Muscle of arm (tissue), 14 donors: Measurements from ENCODE around the gene ART4. TPM values are rescaled to one million over a fixed set of nuclear protein-coding genes. Genes with fewer than 3 reads are reported as not detected.

ENCODE experiments used
- DNase-seq: peaks from one replicate; pipeline ENCODE4 v3.0.0-alpha.2; 2013
- long read RNA-seq, 11 donors: transcript quantifications; one replicate each; lab custom pipeline, GENCODE V29; 2026
- polyA plus RNA-seq, 12 donors: library from polyadenylated mRNA; unstranded; fragments of 120-200 nt; gene quantifications; one replicate each; pipeline ENCODE4 v1.2.1, GENCODE V29; 2013; ENCODE audit not compliant: insufficient read length in 12 of 12

Gene ART4, protein sequence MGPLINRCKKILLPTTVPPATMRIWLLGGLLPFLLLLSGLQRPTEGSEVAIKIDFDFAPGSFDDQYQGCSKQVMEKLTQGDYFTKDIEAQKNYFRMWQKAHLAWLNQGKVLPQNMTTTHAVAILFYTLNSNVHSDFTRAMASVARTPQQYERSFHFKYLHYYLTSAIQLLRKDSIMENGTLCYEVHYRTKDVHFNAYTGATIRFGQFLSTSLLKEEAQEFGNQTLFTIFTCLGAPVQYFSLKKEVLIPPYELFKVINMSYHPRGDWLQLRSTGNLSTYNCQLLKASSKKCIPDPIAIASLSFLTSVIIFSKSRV
- under 1 TPM in 8 of 12 donors, not detected in 4; 0.05 to 0.43 (median 0.30) TPM for polyA plus RNA-seq
- long read RNA-seq, donor 1, full-length matches to known transcripts = 1 of 1 reads
- long read RNA-seq, donor 1, partial matches to known transcripts = 0 of 1 reads
- long read RNA-seq, donor 1, other reads (novel, unspliced or antisense) = 0 of 1 reads
- long read RNA-seq, donor 2, full-length matches to known transcripts = 1 of 1 reads
- long read RNA-seq, donor 2, partial matches to known transcripts = 0 of 1 reads
- long read RNA-seq, donor 2, other reads (novel, unspliced or antisense) = 0 of 1 reads
- long read RNA-seq, donor 3 = 0 reads
- long read RNA-seq, donor 4 = 0 reads
- long read RNA-seq, donor 5 = 0 reads
- long read RNA-seq, donor 6 = 0 reads
- long read RNA-seq, donor 7 = 0 reads
- long read RNA-seq, donor 8 = 0 reads
- long read RNA-seq, donor 9 = 0 reads
- long read RNA-seq, donor 10 = 0 reads
- long read RNA-seq, donor 11 = 0 reads

DNA sequence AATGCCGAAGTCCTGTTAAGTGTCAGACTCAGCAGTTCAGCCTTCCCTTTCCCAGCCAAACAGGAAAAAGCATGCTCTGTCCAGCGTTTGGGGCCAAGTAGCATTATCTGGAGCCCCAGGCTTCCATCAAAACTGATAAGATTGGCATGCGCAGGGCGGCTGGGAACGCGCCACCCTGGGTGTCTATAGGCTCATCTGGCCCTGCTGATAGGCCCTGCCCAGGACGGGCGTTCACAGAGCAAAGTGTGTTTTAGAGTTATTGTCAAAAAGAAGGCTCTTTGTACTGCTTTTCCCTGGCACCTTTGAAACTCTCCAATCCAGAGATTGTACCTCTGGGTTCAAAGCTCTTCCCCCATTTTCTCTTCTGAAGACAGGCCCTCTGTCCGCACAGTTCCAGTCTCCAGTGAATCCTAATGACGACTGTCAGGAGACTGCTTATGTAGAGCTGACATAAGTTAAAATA lies at the start of gene ART4:
Gene ART4 (minus strand): TSS at position 102 of the 463 bp plus-strand sequence. CDS start 413 bp downstream, outside the sequence.
- no peak for DNase-seq

DNA sequence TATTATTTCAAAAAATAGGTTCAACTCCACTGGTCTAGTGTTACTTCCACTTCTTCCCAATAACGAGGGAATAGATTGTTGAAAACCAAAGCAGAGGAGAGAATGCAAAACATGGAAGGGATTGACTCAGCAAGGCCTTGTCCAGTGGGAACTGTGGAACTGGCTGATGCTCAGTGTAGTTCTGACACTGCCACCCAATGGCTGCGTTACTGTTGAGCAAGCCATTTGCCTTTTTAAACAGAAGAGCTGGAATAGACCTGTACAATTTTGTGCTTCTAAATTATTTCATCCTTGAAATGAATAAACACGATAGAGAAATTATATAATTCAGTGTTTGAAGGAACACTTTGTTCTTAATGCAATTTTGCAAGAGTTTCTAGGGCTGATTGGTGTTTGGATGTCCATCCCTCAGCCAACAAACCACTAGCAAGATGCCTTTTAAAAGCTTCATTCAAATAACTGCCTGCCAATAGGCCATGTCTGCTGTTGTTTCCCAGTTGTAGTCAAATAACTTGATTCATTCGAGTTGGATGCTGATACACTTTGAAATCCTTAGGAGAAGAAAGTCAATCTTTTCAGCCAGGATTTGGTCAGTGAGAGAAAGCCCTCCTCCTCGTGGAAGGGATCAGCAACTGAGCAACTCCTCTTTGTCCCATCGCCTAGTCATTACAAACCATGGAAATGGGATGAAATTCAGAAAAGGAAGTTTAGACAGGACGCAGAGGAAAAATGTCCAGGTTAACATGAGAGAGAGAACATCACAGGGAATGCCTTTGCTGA lies 49.6 kb upstream of the ART4 start:
- peak; percentile 79 for DNase-seq

DNA sequence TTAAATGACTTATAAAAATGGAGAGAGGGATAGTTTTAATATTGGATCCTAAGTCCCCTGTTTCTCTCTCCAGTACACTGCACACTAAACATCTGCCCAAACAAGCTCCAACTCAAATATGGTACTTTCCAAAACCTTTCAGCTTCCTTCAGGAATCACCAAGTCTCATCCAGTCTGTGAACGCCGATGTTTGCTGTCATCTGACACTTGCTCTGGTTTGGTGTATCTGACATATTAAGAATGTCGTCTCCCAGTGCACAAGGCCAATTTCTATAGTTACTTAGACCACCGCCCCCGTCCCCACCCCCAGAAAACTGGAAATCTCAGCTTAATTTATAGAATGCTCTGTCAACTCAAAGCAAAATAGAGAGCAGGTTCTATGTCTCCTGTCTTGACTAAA lies 47.4 kb upstream of the ART4 start:
- DNase-seq = no peak

DNA sequence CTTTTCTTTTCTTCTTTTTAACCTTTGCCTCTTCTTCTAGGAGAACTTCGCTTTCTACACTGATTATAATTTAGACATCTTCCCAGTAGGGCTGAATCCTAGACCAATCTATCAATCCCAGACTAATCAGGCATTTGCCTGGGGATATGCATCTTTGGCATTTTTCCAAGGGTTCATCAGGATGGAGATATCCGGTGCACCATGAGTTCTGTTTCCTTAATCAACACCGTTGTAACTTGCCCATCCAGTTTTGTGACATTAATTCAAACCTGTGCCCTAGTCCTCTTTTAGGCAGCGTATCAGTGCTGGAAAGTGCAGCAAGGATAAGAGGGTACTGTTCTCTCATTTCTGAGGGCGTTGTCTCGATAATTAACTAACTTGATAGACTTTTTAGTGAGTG lies 42.9 kb upstream of the ART4 start:
- DNase-seq = no peak

DNA sequence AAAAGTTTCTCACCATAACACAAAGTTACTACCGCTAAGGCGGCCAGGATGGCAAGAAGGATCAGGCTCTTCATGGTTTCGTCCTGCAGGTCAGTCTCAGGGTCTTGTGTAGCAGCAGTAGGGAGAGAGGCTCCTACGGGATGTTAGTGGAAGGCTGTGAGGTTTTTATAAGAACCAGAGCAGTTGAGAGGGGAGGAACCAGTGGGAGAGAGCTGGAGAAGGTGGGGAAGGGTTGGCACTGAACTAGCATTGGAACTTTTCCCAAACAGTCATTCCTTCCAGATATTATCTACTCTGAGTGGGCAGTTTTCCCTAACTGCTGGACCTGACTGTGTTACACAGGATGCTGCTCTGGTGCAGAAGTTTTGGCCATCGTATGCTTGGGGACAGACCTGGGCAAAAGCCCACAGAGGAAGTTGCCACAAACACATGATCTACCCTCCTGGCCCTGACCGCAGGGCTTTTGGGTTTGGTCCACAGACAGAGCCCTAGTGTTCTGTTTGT lies 42.4 kb upstream of the ART4 start, which contains the start of gene MGP:
Gene MGP (minus strand): TSS at position 137 of the 504 bp plus-strand sequence. CDS start 63 bp downstream, at position 74.
- peak; percentile 92 for DNase-seq

DNA sequence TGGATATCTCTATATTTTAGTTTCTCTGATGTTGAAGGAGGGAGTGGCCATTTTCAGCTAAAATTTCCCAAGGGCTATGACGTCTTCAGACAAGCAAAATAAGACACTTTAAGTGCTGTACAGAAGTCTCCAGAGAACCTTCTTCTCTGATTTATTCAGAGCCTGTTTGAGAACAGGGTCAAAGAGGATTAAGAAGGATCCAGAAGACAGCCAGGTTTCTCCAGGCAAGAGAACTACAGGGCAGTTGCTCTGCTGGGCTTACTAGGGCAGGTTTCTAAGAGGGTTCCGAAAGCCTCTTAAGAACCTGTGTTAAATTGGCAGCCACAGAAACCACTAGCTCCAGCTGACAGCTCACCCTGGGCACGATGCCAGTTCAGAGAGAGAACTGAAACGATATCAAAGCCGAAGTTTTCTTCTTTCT lies 41.1 kb upstream of the ART4 start:
- peak; percentile 89 for DNase-seq

DNA sequence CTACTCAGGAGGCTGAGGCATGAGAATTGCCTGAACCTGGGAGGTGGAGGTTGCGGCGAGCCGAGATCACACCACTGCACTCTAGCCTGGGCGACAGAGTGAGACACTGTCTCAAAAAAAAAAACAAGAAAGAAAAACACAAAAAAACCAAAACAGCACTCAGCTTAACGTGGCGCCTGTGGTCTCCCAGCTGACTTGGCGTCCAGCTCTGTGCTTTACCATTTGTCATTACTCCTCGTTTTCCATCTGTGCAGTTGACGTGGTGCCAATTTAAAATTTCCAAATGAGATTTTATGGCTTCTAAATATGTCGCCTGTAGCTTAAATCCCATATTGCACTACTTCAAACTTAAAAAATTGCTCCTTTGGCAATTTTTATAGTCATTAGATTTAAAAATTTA lies 40.4 kb upstream of the ART4 start:
- DNase-seq = peak; percentile 93

DNA sequence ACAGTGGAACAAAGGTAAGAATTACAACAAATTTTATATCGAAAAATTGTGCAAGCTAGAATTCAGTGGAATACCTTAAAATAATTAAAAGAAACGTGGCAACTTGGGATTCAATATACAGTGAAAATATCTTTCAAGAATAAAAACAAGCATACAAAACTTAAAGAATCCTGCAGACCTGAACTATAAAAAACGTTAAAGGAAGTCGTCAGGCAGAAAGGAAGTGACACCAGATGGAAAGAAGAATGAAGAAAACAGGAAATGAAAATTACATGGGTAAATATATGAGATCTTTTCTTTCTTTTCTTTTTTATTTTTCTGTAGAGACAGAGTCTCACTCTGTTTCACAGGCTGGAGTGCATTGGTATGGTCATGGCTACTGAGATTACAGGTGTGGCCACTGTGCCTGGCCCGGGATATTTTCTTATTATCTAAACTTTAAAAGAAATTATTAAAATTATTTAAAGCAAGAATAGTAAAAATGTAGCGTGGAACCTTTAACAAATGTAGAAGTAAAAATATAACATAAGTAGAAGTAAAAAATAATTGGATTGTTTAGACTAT lies 37.6 kb upstream of the ART4 start:
- no peak for DNase-seq

DNA sequence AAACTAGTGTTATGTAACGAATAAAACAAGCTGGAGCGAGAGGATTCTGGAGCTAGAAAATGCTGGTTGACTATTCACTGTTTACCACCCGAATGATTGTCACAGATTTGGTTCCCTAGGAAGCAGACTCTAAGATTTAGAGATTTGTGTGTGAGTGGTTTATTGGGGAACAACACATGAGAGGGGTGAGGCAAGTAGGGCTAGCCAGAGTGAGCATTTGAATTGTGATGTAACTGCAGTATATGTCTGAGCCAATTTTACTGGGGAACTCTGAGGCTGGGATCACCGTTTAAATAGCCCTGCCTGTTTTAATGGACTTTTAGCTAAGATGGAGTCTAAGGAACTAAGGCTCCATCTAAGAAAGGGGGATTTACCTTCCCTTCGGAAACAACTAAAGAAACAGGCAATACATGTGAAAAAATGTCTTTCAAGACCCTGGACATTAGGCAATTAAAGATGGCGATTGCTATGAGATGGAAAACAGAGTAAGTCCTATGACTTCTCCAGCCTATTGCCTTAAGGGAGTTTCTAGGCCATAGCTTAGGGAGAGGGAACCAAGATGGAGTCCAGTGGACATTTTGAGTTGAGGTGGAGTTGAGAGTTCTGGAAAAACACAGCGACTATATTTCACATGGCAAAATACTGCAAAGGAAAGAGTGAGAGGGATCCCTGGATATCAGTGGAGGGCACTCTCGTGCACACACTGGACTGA lies 36.1 kb upstream of the ART4 start:
- no peak for DNase-seq

DNA sequence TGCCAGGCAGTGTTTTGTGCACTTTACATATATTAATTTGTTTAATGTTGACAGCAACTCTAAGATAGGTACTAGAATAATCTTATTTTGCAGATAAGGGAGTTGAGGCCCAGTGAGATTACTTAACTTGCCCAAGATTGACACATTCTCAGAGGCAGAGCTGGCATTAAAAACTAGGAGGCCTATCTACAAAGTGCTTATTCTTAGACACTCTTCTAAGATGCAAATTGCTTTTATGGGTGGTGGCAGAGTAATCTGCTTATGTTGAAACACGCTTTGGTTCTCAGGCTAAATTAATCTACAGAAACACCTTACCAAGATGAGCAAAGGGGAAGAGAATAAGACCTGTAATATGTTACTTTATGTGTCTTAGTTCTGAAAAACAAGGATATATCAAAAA lies 35.2 kb upstream of the ART4 start:
- no peak for DNase-seq

DNA sequence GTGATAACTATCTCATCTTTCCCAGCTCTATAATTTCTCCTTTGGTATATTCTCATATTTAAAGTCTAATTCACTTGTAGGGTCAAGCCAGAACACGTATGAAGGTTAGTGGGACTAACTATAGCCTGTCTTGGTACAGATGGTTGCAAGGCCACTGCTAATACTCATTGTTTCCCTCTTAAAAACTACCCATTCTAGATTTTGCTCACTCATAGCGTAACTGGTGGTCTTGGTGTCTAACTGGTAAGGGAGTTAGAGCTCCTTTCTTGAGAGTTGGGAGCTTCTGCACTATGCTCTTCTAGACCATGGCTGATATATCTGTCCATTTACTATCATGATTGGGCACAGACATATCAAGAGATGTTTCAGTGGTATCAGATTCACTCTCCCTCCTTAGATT lies 33.5 kb upstream of the ART4 start:
- no peak for DNase-seq

DNA sequence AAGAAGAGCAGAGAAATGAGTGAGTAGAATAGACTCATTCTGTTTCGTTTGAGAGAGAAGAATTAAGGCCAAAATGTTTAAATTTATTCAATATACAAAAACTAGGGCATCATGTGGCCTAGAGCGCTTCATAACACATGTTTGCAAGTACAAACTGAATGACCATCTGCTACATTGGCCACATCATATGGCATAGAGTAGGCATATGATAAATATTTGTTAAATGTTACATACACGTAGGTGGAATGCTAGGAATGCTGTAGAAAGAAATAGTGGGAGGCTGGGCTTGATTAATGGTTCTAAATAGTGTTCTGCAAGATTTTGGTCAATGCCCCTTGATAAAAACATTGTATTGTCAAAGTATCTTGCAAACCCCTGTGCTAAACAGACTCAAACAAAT lies 31.6 kb upstream of the ART4 start:
- no peak for DNase-seq

DNA sequence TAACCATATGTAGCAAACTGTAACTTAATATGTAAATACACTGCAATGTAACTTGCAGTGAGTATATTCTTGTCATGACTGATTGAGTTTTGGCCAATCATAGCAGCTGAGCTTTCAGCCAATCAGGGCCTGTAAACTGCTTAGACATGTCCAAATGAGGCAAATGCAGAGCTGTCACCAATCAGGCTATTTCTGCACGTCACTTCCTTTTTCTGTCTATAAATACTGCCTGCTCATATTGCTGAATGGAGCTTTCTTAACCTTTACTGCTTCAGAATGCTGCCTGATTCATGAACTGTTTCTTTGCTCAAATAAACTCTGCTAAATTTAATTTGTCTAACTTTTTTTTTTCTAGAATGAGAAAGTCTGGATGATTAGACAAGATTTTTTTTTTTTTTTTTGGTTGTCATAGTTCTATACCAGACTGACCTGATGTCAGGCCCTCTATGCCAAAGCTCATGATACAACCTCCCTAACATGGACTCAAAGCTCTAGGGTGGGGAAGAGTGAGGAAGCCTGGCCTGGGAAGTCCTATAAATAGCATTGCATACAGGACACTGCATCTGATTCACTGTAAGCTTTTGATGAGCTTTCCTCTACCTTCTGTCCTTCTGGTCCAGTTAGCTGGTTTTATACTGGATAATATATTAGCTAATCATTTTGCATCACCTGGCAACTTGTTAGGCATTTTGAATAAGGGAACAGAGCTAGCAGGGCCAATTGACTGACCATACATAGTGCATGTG lies 30.3 kb upstream of the ART4 start:
- no peak for DNase-seq

DNA sequence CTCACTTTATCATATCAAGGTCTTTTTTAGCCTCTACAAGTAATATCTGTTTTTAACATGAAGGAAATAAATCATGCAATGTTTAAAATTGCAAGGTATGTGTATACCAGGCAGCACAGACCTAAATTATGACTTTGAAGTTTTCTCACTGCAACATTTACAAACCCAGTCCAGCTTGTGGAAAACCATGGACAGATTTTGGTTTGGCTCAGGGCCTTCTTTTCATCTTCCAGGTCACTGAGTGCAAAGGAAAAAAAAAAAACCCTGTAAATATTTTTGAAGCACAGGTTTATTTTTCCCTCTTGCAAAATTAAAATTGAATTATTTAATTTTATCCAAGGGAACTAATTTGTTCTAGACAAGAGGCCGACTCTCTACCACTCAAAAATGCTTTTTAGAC lies 28.6 kb upstream of the ART4 start:
- no peak for DNase-seq

DNA sequence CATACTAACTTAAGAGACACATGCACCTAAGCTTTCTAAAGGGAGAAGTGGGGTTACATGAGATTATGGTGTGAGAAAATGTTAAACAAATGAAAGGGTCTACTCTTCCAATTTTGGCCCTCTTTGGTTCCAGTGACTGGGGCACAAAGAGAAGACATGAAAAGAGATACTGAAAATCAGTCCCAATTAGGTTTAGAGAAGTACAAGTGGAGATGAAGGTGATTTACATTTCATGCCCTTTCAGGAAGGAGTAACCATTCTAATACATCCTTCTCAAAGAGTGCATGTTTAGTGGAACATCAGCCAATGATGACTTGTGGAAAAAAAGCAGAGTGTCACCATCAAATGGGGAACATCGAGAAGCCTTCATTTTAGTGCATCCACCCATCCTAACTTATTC lies 27.9 kb upstream of the ART4 start:
- no peak for DNase-seq

DNA sequence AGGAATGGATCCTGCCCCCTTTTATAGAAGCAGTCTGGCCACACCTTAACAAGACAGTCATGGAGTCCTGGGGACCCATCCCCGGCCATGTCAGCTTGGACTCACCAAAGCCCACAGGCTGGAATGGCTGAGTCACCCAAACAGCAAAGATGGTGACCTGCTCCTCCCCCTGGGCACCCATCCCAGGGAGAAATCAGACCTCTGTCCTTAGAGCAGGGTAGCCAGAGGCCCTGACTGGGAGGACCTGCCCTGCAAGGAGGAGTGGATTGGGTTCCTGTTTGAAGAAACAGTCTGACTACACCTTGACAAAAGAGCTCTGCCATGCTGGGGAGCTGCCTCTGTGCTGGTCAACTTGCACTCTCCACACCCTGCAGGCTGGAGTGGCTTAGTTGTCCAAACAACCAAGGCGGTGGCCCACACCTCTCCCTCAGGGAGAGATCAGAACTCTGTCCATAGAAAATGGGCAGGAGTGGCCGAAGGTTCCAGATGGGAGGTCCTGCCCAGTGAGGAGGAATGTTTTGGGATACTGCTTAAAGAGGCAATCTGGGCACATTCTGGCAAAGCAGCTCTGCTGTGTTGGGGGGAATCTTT lies 25.7 kb upstream of the ART4 start:
- DNase-seq = no peak

DNA sequence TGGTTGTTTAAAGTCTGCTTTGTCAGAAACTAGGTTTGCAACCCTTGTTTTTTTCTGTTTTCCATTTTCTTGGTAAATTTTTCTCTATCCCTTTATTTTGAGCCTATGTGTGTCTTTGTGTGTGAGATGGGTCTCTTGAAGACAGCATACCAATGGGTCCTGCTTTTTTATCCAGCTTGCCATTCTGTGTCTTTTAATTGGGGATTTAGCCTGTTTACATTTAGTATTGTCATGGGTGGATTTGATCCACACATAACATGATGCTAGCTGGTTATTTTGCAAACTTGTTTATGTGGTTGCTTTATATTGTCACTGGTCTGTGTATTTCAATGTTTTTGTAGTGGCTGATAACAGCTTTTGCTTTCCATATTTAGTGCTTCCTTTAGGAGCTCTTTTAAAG lies 17.2 kb upstream of the ART4 start:
- DNase-seq = no peak

DNA sequence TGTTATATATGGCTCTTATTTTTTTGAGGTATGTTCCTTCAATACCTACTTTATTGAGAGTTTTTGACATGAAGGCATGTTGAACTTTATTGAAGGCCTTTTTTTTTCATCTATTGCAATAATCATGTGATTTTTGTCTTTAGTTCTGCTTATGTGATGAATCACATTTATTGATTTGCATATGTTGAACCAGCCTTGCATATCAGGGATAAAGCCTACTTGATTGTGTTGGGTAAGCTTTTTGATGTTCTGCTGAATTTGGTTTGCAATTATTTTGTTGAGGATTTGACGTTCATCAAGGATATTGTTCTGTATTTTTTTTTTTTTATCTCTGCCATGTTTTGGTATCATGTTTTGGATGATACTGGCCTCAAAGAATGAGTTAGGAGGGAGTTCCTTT lies 15.2 kb upstream of the ART4 start:
- no peak for DNase-seq

DNA sequence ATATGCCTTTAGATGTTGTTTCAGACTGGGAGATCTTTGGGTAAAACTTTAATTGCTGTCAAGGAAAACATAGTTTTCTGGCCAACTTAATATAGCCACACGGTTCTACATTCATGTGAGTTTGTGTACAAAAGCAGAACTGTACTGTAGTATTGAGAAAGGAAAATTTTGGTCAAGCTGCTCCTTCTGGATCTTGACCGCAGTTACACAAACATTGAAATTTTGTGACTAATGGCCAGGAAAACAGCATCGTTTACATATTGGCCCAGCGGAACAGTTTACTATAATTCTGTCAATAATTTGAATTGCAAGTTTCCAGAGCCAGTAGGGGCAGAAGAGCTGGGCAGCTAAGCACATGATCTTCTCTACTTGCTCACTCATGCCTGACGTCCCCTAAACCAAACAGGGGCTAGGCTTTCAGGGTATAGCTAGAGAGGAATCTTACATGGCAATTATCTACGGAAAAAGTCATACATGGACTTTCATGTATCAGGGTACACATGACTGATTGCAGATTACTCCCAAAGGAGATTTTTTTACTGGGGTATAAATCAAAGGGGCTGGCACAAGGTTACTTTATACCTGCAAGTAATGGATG lies 11.4 kb upstream of the ART4 start:
- DNase-seq = no peak
